ENCODE data around the gene CPT1A.
A peak's percentile ranks its signal among the peaks of the same experiment; 100 is the strongest.

Gene CPT1A

GRCh38 chr11:68854273-68854958 is 12.7 kb upstream of the CPT1A start:
- DNase-seq (ENCODE audit: low read depth in 2 of 2) = no peak

DNA sequence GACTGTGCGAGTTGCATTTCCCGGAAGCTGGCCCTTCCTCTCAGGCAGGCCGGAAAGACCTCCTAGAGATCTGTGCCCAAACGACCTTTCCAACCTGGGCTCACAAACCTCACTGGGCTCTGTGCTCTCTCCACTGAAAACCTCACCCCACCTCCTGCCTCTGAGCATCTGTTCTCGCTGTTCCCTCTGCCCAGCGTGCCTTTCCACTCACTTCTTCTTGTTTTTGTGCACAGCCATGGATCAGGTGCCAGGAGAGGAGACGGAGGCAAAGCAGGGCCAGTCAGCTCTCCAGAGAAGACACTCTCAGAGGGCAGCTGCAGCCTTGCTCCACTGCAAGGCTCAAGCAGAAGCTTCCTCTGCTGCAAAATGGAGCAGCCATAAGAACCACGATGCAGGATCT is 10.9 kb upstream of the CPT1A start:
- DNase-seq (ENCODE audit: low read depth in 2 of 2) = no peak

GRCh38 chr11:68848429-68848828 is 6.7 kb upstream of the CPT1A start:
- DNase-seq (ENCODE audit: low read depth in 2 of 2) = no peak

DNA sequence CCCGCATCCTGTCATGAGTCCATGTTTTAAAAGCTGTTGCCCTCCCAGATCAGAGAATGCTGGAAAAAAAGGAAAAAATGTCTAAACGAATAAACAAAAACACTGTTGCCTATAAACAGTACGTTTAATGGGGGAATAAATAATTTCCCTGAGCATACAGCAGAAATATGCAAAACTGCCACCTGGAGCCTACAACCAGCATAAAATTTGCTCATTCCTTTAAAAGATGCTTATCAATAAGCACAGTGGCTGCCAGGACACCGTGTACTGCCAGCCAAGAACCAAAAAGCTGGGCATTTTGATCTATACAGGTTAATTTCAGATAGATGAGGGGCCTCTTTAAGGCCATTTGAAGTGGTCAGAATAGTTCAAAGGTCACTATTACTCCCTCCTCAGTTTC is 5.7 kb upstream of the CPT1A start:
- DNase-seq (ENCODE audit: low read depth in 2 of 2) = no peak

DNA sequence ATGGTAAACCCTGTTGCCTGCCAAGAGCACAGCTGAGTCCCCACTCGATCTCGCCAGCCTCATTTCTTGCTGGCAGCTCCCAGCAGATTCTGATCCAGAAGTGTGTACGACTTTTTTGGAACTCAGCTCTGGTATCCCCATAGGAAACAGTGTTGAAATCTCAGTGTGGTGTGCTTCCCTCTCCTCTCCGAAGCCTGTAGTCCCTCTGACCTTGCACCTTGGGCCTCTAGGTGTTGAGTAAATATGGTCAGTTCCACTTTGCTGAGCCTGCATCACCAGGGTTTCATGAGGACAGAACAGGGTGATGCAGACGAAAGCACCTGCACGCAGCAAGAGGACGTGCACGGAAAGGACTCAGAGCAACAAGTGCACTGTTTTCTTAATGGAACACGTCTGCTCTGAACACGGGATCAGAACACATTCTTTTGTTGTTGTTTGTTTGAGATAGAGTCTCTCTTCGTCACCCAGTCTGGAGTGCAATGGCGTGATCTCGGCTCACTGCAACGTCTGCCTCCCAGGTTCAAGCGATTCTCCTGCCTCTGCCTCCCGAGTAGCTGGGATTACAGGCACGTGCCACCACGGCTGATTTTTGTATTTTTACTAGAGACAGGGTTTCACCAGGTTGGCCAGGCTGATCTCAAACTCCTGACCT is 3.8 kb upstream of the CPT1A start:
- DNase-seq (ENCODE audit: low read depth in 2 of 2) = no peak

DNA sequence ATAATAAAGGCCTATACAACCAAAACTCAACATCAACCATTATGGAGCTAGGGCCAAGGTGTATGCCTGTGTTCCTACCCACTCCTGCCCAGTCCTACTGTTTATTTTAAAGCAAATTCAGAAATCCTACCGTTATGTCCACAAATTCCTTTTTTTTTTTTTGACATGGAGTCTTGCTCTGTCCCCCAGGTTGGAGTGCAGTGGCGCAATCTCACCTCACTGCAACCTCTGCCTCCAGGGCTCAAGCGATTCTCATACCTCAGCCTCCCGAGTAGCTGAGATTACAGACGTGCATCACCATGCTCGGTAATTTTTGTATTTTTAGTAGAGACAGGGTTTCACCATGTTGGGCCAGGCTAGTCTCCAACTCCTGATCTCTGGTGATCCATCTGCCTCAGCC is 3.1 kb upstream of the CPT1A start:
- no peak for DNase-seq (ENCODE audit: low read depth in 2 of 2)

- no peak for DNase-seq (ENCODE audit: low read depth in 2 of 2)
These were observed 2.7 kb upstream of the CPT1A start for GRCh38 chr11:68844376-68844775.

- DNase-seq (ENCODE audit: low read depth in 2 of 2) = peak in 1 of 2 donors; percentile 47
These were observed 2.1 kb upstream of the CPT1A start for GRCh38 chr11:68843703-68844312.

DNA sequence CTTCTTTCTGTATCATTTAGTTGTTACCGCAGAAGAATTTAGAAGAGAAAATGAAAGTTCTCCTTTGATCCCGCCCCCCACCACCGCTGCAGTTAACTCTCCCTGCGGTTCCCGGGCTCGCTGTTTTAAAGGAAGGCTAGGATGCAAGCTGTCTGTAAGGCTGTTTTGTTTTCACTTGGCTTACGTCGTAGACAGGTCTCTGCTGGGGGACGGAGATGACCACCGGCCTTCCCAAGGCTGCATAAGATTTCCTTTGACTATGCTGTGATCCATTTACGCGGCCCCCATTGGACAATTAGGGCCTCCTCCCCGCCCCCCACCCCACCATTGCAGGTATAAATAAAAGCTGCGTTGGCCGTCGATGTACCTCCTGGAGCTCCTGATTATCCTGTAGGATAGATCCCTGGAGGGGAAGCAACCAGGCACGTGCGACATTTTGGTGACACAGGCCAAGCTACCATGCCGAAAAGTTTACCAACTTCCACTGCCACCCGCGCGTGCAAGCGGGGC is 1.4 kb upstream of the CPT1A start:
- DNase-seq (ENCODE audit: low read depth in 2 of 2) = no peak

- no peak for DNase-seq (ENCODE audit: low read depth in 2 of 2)
These were observed 823 bp upstream of the CPT1A start for GRCh38 chr11:68842427-68843051.

DNA sequence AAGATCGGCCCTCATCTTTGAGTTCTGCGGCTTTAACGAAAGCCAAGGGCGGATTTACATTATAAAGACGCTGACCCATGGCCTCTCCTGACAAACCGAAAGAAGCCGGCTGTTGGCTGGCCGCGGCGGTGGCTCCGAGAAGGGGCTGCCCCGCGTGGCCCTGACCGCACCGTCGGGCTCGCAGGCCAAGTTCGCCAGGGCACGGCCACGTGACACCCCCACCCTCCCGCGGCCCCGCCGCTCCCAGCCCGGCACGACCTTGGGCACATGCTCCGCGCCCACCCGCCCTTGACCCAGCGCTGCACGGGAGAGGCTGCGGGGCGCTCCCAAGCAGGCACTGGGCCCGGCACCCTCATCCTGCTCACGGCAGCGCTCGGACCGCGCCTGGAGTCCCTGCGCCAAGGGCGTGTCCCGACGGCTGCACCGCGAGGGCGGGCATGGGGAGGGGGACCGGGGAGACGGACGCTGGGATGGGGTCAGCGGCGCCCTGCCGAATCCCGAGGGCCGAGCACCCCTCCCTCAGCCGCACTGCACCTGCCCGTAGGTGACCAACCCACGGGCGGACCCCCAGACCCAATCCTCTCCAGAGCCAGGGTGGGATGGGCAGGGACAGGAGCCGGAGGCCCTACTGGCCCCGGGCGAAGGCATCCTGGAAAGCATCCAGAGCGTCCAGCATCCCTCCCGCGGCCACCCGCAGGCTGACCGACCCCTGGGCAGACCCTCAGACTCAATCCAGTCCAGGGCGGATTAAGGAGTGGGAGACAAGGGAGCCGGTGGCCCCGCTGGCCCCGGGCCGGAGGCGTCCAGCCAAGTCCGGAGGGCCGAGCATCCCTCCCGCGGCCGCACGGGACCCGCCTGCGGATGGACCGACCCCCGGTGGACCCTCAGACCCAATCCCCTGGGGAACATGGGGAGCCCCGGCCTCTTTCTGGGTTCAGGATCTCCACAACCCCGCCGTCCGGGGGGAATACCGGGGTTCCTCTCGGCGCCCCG is 759 bp downstream of the CPT1A start:
- no peak for DNase-seq (ENCODE audit: low read depth in 2 of 2)

GRCh38 chr11:68839911-68840641 is 1.6 kb downstream of the CPT1A start:
- no peak for DNase-seq (ENCODE audit: low read depth in 2 of 2)

DNA sequence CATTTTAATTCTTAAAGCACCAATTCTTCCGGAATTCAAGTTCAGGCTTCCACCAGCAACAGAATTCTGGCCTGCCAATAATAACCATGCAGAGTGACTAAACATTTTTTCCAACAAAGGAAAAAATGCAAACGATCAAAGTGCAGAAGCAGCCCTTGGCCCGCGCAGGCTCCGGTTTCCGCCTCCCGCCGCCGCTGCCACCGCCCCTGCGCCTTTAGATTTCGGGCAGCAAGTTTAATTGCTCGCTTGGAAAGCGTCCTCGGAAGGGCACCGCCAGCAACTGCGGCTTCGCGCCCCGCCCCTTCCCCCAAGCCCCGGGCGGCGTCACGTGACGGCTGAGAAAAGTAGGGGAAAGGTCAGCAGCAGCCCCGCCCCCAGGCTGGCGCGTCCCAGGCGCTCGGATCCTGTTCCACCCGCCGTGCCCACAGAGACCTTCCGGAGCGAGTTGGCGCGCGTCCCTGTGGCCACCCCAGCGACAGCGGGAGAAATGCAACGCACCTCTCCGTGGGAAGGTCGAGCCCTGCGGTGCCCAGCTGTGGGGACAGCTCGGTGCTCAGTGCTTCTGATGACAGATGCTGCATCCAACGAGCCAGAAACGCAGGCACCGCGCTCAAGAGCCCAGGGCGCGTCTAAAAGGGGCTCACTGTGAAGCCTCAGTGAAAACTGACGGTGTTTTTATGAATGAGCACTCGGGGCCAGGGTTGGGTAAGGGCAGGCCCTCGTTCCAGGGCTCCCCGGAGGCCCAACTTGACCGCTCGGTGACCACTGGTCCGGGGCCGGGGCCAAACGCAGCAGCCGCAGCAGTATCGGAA is 2.5 kb downstream of the CPT1A start:
- peak; percentile 88 to 89 for DNase-seq (ENCODE audit: low read depth in 2 of 2)

DNA sequence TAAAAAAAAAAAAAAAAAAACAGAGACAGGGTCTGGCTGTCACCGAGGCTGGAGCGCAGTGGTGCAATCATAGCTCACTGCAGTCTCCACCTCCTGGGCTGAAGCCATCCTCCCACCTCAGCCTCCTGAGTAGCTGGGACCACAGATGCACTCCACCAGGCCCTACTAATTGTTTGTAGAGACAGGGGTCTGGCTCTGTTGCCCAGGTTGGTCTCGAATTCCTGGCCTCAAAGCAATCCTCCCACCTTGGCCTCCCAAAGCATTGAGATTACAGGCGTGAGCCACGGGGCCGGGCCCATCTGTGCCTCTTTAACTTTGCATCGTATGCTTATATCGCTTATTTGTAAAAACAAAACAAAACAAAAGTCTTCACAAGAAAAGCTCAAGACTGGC is 3.1 kb downstream of the CPT1A start:
- DNase-seq (ENCODE audit: low read depth in 2 of 2) = no peak

- no peak for DNase-seq (ENCODE audit: low read depth in 2 of 2)
These were observed 3.8 kb downstream of the CPT1A start for GRCh38 chr11:68837583-68838571.

GRCh38 chr11:68835749-68836148 is 6.0 kb downstream of the CPT1A start:
- no peak for DNase-seq (ENCODE audit: low read depth in 2 of 2)

- no peak for DNase-seq (ENCODE audit: low read depth in 2 of 2)
These were observed 6.4 kb downstream of the CPT1A start for GRCh38 chr11:68835328-68835727.

GRCh38 chr11:68832476-68833181 is 9.1 kb downstream of the CPT1A start:
- DNase-seq (ENCODE audit: low read depth in 2 of 2) = no peak

Measured in stimulated activated CD4-positive, alpha-beta T cell treated with anti-CD3 and anti-CD28 coated beads, Interleukin-1b, Interleukin-23, amount 100 ng/mL, for 1 hour (primary cell).